Astrocyte of the spinal cord (primary cell): ENCODE data around the gene TXNIP.

Experiments
- DNase-seq: peaks from one replicate; pipeline ENCODE4 v3.0.0; 2011; ENCODE audit warnings: low read depth, low spot score
- H3K4me3 ChIP-seq: 2 replicates; pipeline ENCODE4 v1.5.1; 2011; ENCODE audit warnings: low read depth, mild to moderate bottlenecking, low read length, moderate library complexity
- CTCF ChIP-seq: IDR thresholded peaks from 2 replicates; pipeline ENCODE4 v1.5.1; 2012; ENCODE audit warnings: low read depth, mild to moderate bottlenecking, low read length, inconsistent platforms
- in situ Hi-C: cut with HindIII; loops from 2 replicates; pipeline ENCODE4 v1.10.0; 2017; ENCODE audit warnings: low sequenced_read_pairs

The TXNIP gene

DNA sequence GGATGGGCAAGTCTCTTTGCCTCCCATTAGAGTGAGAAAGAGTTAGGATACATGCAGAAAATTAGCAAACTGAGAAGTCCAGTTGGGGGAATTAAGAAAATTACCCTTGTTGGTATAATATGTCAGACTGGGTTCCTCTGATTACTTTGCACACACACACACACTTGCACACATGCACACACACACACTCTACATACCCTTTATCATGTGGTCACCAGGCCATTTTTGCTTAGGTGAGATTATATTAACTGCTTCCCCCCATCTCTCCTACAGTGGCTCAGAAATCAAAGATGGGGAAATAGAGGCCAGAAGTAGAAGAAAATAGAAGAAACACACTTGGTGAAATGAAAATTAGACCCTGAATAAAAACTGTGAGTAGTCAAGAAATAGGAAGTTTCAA lies 37.6 kb downstream of the TXNIP start:
- TF ChIP-seq CTCF: no peak
- in situ Hi-C loops: no loop called here
- DNase-seq: no peak
- no peak overlapping the region for H3K4me3 ChIP-seq

DNA sequence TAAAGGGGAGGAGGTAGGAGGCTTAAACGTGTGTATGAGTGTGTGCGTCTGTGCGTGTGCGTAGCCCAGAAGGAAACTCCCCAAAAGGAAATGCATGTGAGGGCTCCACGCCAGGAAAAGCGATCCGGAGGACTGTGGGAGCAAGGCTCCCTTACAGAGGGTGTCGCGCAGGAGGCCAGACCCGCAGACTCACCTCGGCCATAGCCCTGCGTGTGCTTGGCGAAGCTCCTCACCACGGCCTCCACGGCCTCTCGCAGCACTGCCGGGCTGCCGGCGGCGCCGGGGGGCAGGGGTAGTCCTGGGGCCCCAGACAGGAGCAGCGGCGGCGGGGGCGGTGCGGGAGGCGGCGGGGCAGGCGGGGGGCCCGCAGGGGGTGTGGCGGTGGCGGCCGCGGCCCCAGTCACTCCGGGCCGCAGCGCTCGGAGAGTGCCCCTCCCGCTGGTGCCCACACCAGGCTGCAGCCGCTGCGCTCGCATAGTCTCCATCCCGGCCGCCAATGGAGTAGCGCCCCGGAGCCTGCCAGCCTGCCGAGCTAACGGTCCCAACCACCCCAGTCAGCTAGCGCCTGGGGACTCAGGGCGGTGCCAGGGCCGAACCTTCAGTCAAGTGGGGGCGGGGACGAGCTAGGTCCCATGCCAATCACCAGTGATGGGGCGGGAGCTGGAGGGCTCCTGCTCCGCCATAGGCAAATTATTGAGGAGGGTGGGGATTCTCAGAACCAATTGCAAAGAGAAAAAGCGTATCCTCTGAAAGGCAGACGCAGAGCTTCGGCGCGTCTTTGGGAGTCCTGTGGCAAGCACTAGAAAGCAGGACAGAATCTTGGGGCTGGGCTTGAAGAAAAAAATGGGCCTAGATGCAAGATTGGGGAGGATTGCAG lies 38.7 kb downstream of the TXNIP start, which contains the start of gene LIX1L:
Gene LIX1L, minus strand, starts transcription at position 575 of the 877 bp plus-strand sequence. Its CDS starts 90 bp downstream, at position 485.
- TF ChIP-seq CTCF: no peak
- peak within 1 kb of the TSS; percentile 70 for H3K4me3 ChIP-seq
- in situ Hi-C loops: no loop called here
- peak; percentile 98 for DNase-seq

- peak; percentile 47 for DNase-seq
- in situ Hi-C loops: no loop called here
- TF ChIP-seq CTCF: no peak
- peak overlapping the region; percentile 70 for H3K4me3 ChIP-seq
These were observed 39.5 kb downstream of the TXNIP start for GRCh38 chr1:145956781-145957442.

DNA sequence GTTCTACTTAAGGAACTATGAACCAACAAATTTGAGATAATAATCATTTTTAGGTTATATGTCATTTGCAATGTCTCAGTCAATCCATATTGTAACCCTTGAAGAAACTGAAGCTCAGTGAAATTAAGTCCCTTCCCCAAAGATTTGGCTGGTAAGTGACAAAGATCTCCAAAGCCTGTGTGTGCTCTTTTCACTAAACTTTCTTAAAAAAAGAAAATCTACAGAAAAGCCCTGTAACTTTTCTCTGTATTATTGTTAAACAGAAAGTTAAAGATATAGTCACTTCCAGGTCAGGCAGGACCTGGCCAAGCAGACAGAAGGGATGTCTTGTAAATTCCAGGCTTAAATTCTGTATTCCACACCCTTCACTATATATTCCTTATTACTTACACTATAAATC lies 40.0 kb downstream of the TXNIP start:
- TF ChIP-seq CTCF: no peak
- no peak for DNase-seq
- H3K4me3 ChIP-seq: peak overlapping the region; percentile 70
- in situ Hi-C loops: no loop called here

- H3K4me3 ChIP-seq: peak overlapping the region; percentile 12
- in situ Hi-C loops: no loop called here
- peak; percentile 10 for DNase-seq
- no peak for TF ChIP-seq CTCF
These were observed 40.9 kb downstream of the TXNIP start for GRCh38 chr1:145955436-145955835.

- H3K4me3 ChIP-seq: no peak overlapping the region
- in situ Hi-C loops: no loop called here
- DNase-seq: no peak
- TF ChIP-seq CTCF: no peak
These were observed 42.5 kb downstream of the TXNIP start for GRCh38 chr1:145953861-145954260.
